GM12875 (cell line): Measurements from ENCODE around the gene MED8.

ENCODE experiments used
- H3K4me3 ChIP-seq: one replicate; pipeline ENCODE4 v1.5.1; 2011; ENCODE audit warnings: low read depth, low read length, control low read depth
- TF ChIP-seq, protein P1 (sequence below): IDR thresholded peaks from 2 replicates; pipeline ENCODE4 v1.5.1; 2011; ENCODE audit warnings: low read depth, mild to moderate bottlenecking, control low read depth, inconsistent platforms, low read length, moderate library complexity, borderline replicate concordance; ENCODE audit not compliant: insufficient read depth

The MED8 gene

DNA sequence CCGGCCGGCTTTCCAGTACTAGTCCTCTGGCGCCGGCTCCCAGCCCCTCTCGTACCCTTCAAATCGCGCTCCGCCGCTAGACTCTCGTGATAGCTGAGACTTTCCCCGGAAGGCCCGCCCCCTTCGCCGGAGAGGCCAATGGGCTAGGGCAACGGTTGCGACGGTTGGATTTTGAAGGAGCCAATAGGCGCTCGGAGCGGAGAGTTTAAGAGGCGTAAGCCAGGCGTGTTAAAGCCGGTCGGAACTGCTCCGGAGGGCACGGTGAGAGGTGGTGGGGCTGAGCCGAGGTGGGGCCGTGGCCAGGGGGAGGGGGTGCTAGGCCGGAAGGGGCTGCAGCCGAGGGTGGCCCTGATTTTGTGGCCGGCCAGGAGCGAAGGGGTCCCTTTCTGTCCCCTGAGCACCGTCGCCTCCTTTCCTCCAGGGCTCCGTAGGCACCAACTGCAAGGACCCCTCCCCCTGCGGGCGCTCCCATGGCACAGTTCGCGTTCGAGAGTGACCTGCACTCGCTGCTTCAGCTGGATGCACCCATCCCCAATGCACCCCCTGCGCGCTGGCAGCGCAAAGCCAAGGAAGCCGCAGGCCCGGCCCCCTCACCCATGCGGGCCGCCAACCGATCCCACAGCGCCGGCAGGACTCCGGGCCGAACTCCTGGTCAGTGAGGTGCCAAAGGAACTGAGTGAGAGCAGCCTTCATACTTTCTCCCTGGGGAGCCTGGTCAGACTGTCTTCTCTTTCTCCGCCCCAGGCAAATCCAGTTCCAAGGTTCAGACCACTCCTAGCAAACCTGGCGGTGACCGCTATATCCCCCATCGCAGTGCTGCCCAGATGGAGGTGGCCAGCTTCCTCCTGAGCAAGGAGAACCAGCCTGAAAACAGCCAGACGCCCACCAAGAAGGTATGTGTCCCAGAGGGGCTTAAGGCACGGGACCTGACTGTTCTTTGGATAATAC, 30.6 kb downstream of the MED8 start, which contains the start of gene CDC20:
Gene CDC20 (plus strand): TSS at position 236 of the 948 bp plus-strand sequence. CDS start 235 bp downstream, at position 471.
- TF ChIP-seq, protein P1, sequence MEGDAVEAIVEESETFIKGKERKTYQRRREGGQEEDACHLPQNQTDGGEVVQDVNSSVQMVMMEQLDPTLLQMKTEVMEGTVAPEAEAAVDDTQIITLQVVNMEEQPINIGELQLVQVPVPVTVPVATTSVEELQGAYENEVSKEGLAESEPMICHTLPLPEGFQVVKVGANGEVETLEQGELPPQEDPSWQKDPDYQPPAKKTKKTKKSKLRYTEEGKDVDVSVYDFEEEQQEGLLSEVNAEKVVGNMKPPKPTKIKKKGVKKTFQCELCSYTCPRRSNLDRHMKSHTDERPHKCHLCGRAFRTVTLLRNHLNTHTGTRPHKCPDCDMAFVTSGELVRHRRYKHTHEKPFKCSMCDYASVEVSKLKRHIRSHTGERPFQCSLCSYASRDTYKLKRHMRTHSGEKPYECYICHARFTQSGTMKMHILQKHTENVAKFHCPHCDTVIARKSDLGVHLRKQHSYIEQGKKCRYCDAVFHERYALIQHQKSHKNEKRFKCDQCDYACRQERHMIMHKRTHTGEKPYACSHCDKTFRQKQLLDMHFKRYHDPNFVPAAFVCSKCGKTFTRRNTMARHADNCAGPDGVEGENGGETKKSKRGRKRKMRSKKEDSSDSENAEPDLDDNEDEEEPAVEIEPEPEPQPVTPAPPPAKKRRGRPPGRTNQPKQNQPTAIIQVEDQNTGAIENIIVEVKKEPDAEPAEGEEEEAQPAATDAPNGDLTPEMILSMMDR, result no peak
- H3K4me3 ChIP-seq, result peak within 1 kb of the TSS; percentile 69

DNA sequence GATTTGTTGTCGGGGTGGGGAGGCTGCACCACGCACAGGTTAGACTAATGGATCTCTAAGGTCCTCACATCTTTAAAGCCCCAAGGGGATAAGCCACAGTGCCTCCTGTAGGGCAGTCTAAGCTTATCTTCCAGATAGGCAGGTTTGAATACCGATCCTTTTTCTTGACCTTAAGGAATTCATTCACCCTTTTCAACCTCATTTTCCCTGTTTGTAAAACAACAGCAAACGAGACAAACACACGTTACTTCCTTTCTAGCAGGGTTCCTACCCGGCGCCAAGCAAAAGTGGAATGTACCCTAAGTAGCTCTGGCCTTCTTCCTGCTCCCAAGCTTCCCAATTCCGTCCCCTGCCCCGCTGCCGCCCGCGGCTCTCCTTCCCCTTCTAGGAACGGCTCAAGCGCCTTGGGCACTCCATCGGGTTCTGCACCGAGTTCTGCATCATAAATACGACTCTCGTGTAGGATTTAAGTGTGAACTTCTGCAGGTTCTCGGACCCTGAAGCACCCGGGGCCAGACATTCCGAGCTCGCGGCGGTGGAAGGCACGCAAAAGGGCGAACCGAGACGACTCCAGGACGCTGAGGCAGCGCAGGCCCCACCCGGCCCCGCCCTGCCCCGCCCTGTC, 31.4 kb downstream of the MED8 start:
- peak overlapping the region; percentile 67 for H3K4me3 ChIP-seq
- TF ChIP-seq, protein P1, result peak; percentile 61

DNA sequence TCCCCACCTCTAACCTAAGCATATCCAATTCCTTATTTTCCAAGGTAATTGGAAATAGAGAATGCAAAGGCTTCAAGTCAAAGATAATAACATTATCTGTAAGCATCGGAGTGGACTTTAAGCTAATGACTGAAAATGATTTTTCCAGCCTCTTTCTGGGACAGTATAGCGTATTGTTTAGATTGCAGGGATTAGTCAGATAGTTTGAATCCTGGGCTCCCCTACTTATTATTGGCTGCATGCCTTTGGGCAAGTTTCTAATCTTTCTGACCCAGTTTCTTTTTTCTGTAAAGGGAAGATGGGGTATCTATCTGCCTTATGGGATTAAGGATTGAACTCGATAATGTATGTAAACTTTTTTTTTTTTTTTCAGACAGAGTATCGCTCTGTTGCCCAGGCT, 32.3 kb downstream of the MED8 start:
- H3K4me3 ChIP-seq, result no peak overlapping the region
- TF ChIP-seq, protein P1, result no peak

- TF ChIP-seq, protein P1, result no peak
- no peak overlapping the region for H3K4me3 ChIP-seq
Observed at GRCh38 chr1:43354936-43355335, 34.7 kb downstream of the MED8 start.

GRCh38 chr1:43354471-43354870, 35.1 kb downstream of the MED8 start:
- no peak overlapping the region for H3K4me3 ChIP-seq
- TF ChIP-seq, protein P1, result no peak

- no peak overlapping the region for H3K4me3 ChIP-seq
- TF ChIP-seq, protein P1, result no peak
Observed at GRCh38 chr1:43352881-43353280, 36.7 kb downstream of the MED8 start.
